Fibroblast of skin of scalp (primary cell): ENCODE data around the gene CCDC33.
"Not testable (repeated sequence)": the region's sequence is repeated elsewhere in the genome, so short reads cannot be mapped to it uniquely, and the experiment has no call there.

Experiments
- DNase-seq: peaks from one replicate; pipeline ENCODE4 v3.0.0-alpha.2; 2013

CCDC33 gene

DNA sequence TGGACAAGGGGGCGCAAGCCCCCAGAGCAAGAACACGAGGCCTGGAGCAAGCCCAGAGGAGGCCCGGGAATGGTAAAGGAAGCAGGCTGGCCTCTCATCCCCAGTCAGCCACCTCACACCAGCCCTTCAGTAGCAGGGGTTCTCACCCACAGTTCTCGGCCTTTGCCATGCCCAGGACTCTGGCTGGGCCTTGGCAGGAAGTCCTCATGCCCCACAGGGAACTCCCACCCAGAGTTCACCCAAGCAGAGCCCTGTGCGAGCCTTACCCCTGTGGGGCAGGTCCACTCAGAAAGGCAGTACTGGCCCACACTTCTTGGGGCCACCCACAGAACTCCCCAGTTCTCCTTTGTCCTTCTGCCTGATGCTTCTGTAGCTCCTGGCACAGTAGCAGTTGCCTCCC, 101.0 kb downstream of the CCDC33 start:
- no peak for DNase-seq

DNA sequence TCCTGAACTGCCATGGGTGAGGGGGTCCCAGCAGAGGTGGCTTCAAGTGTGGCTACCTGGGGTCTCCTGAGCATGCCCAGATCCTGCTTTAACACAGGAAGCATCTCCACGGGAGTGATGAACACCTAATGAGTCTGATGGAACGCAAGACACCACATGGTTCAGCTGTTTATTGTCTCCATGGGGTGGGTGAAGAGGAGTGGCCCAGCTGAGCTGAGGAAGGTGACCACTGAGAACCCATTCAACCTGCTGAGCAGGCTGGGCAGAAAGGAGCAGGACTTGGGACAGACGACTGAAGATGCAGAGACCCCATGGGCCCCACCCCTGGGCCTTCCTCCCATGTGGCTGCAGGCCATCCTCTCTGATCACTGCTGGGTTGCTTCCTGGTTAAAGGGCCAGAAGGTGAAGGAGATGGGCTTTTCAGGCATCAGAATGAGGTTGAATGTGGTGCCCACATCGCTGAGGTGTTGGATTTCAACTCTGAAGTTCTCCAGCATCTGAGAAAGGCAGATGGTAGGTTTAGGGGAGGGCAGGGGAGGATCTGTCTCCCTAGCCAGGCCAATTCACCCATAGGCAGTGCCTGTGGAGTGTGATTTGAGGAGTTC, 101.6 kb downstream of the CCDC33 start:
- no peak for DNase-seq

DNA sequence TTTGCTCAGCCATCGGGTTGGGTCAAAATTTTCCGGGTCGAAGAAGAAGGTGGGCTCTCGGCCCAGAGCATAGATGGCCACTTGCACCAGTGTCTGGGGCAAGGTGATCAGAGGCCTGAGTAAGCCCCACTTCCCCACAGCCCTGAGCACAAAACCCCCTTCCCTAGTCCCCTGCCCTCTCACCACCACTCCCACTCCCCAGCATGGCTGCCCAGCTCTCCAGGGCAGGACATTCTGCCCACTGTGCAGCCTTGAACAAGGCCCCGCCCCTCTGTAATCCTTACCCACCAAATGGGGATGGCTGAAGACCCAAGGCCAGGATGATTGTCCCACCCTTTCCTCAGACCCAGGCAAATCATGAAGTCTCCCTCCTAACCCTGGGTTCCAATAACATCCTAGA, 102.5 kb downstream of the CCDC33 start:
- DNase-seq = no peak

DNA sequence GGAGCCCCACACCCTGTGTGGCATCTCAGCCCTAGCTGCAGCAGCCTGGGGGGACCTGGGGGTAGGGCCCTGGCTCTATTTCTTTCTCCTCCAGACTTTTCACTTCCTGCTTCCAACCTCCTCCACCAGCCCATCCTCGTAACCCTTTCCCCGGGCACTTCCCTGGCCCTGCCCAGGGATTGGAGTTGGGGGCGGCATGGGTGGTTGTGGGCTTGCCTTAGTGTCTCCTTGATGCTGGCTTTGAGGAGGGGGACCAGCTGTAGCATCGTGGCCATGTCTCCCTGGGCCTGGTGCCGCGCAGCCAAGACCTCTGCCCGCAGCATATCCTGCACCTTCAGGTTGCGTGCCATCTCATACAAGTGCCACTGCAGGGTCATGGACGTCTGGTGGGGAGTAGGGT, 103.2 kb downstream of the CCDC33 start:
- DNase-seq = no peak

DNA sequence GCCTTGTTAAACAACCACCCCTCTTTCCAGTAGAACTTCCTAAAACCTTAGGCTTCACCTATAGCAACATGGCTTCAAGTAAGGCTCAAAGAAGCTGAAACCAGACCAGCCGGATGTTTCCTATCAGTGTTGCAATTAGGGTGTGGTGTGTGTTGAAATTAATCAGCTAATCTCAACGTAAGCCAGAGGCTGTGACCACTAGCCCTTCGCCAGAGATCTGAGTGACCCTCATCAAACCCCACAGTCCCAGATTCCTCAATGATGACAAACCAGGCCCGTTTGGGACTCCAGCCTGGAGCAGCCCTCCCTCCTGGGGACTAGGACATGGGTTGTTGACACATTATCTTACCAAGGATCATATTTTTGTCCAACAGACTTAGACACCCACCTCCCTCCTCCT, 104.0 kb downstream of the CCDC33 start:
- DNase-seq = no peak

DNA sequence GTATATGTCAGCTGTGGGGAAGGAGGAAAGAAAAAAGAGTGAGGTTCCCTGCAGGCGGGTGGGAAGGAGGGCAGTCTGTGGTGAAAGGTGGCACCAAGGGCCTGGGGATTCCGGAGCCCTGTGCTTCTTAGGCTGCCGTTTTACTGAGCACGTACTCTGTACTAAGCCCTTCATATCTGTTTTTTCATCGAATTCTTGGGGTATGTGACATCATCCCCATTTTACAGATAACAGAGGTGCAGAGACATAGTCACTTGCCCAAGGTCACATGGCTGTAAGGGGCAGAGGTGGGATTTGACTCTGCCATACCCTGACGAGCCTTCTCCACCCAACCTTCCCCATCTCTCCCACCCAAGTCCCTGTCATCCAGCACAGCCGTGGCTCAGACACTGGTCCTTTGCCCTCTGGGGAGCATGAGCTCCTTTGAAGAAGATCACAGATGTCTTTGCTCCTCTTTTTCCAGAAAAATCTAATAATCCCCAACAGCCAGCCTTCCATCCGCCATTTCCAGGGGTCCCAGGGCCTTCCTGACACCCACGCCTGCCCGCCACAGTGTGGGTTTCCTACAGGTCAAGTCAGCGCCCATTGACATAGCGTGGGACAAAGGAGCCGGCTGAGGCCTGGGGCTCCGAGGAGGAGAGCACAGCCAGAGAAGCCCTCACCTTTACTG, 107.1 kb downstream of the CCDC33 start:
- DNase-seq = no peak

DNA sequence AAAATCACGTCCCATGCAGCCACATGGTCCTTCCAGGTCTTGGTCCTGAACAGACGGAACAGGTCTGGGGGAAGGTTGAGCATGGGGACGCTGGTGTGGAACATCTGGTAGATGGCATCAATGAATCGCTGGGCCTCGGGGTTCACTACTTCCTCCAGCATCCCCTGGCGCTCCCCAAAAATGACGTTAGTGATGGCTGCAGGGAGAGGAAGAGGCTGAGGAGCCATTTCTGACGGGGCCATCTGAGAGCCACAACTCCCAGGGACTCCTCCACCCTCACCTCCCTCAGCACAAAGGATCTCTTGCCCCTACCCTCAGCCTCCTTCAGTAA, 107.6 kb downstream of the CCDC33 start:
- DNase-seq = no peak

DNA sequence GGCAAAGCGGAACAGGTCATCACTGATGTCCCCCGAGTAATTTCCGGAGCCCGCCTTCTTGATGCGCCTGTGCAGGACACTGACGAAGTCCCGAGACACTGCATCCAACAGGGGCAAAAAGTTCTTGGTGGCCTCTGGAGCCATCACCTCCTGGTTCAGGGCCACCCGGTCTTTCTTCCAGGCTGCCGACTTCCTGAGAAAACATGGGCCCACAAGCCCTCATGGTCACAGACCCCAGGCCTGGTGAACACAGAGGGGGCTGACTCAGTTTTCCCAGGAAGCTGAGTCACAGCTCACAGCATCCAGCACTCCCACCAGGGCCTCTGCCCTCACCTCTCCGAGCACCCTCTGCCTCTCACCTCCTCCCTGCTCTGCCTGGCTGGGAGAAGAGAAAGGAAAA, 108.9 kb downstream of the CCDC33 start:
- peak; percentile 14 for DNase-seq

DNA sequence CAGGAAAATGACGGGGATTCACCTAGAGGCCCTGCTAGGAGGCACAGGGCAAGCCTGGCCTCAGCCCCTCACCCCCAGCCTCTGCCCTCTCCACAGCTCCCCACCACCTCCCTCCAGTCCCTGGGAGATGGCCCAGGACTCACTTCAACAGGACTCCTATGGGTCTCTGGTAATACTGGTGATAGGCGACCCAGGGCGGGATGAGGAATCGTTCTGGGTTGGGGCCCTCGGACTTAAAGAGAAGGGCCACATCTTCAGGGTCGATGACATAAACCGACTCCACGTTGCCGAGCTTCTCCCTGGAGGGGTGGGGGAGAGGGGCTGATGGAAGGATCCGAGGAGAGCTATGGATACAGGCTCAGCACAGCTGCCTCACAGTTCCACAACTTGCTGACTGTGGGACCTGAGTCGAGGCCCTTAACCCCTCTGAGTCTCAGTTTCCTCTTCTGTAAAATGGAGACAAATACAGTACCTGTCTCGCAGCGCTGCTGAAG, 111.7 kb downstream of the CCDC33 start:
- no peak for DNase-seq

DNA sequence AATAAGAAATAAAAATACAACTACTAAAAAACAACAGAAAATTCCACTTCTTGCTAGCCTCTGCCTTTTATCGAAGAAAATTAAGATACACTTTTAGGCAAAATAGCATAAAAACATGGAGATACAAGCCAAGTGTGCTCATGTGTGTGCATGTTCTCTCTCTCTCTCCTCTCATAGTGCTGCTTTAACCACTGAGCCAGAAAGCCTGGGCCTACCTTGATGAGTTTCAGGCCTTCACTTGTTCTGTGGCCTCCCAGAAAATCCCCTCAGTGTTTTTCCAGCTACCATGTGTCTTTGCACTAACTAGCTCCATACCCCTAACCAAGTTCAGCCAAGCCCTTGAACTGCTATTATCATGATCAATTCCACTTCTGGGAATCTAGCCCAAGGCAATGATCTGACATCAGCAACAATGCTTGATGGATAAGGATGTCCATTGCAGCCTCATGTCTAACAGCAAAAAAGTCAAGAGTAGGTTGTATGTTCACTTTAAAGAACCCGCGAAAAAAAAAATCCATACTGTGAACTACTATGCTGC, 113.2 kb downstream of the CCDC33 start:
- DNase-seq = no peak

DNA sequence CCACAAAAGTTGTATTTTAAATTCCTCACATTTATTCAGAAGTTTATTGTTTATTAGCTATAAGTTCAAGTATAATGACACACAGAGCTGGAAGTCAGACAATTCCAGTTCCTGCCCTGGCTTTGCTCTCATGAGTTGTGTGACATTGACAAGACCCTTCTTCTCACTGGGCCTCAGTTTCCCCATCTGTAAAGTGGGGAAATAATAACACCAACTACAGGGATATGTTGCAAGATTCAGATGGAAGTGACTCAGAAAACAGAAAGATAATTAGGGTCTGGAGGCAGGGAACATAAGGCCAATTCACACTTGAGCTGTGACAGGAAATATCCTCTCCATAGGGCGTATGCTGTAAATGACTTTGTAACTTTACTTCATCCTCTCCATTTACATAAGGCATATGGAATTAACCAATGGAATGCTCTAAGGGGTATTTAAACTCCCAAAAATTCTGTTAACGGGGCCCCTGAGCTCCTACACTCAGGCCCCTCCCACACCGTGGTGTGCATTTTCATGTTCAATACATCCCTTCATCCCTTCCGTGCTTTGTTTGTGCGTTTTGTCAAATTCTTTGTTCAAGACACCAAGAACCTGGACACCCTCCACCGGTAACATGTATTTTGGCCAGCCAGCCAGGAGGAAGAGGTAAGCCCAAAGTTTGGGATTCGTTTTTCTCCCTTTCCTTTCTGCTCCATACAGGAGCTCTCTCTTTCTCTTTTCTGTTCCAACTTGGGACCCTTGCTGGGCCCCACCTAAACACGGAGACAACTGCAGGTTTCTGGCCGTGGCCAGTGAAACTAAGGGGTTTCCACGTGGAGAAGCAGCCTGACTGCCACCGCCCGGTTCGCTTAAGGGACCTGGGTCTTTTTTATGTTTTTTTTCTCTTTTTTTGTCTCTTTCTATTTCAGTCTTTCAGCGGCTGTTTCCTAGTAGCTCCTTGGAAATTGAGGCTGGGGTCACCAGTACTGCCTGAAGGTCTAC, 114.5 kb downstream of the CCDC33 start:
- no peak for DNase-seq

DNA sequence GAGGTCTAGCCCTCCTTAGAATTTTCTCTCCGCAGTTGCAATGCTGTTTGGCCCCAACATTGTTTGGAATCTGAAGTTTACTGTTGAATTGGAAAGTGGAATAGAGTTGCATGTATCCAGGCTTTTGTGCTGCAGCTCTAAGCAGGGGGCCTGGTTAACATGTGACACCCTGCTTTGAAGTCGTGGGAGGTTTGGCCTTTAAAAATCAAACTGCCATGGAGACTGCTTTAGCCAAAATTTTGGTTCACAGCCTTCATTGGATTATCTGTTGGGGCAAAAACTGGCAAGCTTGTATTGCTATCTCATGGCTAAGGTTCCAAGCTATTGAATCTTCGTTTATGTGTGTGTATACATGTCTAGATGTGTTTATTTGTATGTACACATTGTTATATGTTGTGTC, 115.5 kb downstream of the CCDC33 start:
- no peak for DNase-seq

DNA sequence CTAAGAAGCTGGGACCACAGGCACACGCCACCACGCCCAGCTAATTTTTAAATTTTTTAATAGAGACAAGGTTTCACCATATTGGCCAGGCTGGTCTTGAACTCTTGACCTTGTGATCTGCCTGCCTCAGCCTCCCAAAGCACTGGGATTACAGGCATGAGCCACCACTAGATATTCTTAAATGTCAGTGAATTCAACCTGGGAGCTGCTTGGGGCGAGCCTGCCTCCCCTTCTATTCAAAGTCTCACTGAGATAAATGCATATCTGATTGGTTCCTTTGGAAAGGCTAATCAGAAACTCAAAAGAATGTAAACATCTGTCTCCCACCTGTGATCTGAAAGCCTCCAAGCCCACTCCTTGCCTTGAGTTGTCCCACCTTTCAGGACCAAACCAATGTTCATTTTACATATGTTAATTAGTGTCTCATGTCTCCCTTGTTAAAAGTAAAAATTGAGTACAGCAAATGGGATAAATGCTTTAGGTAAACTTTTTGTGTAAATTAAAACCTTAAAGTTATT, 116.3 kb downstream of the CCDC33 start:
- DNase-seq = no peak

DNA sequence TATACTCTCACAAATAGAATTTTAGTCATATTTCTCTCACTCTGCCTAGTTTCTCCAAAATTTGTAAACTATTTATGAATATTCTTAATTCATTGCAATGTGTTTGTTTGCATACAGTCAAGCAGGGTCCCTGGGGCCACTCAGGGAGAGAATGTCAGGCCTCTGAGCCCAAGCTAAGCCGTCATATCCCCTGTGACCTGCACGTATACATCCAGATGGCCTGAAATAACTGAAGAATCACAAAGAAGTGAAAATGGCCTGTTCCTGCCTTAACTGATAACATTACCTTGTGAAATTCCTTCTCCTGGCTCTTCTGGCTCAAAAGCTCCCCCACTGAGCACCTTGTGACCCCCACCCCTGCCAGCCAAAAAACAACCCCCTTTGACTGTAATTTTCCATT, 117.9 kb downstream of the CCDC33 start:
- DNase-seq = not testable (repeated sequence)

DNA sequence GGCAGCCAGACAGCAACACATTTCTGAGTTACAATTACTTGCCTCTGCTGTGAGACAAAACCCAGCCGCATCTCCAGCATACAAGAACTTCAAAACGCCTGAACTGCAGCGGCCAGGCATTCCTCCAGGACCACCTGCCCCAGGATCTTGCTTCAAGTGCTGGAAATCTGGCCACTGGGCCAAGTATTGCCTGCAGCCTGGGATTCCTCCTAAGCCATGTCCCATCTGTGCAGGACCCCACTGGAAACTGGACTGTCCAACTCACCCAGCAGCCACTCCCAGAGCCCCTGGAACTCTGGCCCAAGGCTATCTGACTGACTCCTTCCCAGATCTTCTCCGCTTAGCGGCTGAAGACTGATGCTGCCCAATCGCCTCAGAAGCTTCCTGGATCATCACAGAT, 119.9 kb downstream of the CCDC33 start:
- not testable (repeated sequence) for DNase-seq

DNA sequence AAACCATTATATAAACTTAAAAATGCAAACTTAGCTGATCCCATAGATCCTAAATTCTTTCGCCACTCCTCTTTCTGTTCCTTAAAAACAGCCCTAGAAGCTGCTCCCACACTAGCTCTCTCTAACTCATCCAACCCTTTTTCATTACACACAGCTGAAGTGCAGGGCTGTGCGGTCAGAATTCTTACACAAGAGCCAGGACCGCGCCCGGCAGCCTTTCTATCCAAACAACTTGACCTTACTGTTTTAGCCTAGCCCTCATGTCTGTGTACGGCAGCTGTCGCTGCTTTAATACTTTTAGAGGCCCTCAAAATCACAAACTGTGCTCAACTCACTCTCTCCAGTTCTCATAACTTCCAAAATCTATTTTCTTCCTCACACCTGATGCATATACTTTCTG, 121.4 kb downstream of the CCDC33 start:
- DNase-seq = not testable (repeated sequence)

DNA sequence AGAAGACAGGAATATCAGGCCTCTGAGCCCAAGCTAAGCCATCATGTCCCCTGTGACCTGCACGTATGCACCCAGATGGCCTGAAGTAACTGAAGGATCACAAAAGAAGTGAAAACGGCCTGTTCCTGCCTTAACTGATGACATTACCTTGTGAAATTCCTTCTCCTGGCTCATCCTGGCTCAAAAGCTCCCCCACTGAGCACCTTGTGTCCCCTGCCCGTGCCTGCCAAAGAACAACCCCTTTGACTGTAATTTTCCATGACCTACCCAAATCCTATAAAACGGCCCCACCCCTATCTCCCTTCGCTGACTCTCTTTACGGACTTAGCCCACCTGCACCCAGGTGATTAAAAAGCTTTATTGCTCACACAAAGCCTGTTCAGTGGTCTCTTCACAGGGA, 123.2 kb downstream of the CCDC33 start:
- DNase-seq = not testable (repeated sequence)

DNA sequence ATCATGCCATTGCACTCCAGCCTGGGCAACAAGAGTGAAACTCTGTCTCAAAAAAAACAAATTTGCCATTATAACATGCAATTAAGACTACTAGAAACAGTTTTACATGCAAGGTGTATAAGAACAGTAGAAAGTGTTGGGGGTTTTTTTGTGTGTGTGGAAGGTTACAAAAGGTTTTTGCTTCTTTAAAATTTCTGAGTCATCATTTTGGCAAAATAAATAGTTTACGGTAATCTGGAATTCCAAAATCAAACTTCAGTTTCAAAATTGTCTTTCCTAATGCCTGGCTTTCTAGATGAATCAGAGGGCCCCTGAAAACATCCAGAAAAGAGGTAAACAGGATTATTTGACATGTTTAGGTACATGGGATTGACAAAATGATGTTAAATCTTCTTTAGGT, 124.7 kb downstream of the CCDC33 start:
- DNase-seq = not testable (repeated sequence)

DNA sequence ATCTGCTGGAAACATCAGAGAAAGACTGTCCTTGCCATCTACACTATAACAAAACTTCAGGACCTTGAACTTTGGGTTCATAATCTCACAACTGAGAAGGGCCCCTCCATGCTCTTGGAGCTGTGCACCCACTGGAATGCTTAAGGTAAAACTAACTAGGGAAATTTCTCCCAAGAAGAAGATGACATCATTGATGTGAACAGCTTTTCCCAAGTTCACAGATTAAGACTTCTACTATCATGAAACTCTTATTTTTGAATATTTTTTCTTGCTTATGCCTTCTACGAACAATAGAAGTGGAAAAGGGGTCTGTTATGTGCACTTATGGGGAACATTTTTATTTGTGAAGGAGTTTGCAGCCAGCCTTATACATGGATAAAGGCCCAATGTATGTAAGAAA, 126.4 kb downstream of the CCDC33 start:
- DNase-seq = no peak

DNA sequence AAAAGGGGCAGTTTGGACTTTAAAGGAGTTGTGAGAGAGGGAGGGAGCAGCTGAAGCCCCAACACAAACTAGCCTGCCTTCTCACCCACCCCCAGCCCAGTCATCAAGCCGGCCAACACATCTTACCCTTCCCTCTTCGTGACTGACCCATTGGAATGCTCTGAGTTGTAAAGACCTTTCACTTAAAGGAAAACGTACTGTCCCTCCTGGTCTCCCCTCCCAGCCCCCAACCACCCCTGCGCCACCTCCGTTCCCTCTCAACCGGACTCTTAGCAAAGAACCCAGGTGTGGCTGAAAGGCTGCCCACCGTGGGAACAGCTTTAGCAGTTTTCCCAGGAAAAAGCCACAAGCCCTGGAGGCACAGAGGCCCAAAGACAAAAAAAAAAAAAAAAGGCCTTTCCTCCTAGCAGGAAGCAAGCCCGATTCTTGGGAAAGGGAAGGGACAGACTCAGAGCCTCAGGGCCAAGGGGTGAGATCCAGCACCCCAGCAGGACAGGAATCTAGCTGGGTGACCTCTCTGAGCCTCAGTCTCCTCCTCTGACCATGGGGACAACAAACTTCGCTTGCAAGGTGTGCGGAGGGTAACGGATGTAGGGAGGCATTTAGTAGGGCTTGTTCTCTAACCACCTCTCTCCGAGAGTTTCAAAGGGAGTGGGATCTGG, 128.9 kb downstream of the CCDC33 start:
- DNase-seq = no peak

DNA sequence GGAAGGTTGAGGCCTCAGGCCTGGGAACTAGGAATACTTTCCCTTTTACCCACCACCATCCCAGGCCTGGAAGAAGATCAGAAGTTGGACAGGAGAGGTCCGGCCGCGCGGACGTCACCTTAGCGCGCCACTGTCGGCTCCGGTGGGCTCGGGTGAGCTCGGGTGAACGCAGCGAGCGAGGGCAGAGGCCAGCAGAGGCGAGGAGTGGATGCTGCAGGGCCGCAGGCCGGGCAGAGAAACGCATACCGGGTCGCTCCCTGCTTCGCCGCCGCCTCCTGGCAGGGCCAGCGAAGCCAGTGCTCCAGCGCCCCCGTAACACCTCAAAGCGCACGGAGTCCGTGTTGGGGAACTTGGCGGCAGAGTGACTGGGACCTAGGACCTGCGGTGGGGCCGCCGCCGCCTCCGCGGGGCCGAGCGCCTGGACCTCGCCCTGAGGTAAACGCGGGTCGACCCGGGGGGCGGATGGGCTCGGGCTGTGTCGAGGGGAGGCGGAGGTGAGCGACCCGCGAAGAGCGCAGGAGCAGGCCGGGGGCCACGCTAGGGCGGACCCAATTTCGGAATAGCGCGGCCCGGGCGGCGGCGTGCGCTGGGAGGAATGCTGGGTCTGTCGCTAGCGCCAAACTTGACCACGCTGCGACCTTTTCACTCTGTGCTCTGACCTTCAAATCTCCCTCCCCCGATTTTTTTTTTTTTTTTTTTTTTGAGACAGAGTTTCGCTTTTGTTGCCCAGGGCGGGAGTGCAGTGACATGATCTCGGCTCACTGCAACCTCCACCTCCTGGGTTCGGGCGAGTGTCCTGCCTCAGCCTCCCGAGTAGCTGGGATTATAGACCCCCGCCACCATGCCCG, 129.7 kb downstream of the CCDC33 start:
- peak; percentile 56 for DNase-seq
